AG09309 (cell line): ENCODE results near the gene TBX22.
"Not testable (repeated sequence)": the region's sequence is repeated elsewhere in the genome, so short reads cannot be mapped to it uniquely, and the experiment has no call there.

ENCODE experiments used
- DNase-seq: peaks from one replicate; pipeline ENCODE4 v3.0.0-alpha.2; 2010; ENCODE audit warnings: low read depth
- H3K4me3 ChIP-seq: 2 replicates; pipeline ENCODE4 v1.5.1; 2011; ENCODE audit warnings: mild to moderate bottlenecking, low read depth, low read length, moderate library complexity; ENCODE audit not compliant: control insufficient read depth
- TF ChIP-seq, protein P1 (sequence below): IDR thresholded peaks from 2 replicates; pipeline ENCODE4 v1.5.1; 2011; ENCODE audit warnings: mild to moderate bottlenecking, low read depth, low read length, inconsistent platforms; ENCODE audit not compliant: insufficient read depth, control insufficient read depth; ENCODE audit errors: missing control alignments

The TBX22 gene

DNA sequence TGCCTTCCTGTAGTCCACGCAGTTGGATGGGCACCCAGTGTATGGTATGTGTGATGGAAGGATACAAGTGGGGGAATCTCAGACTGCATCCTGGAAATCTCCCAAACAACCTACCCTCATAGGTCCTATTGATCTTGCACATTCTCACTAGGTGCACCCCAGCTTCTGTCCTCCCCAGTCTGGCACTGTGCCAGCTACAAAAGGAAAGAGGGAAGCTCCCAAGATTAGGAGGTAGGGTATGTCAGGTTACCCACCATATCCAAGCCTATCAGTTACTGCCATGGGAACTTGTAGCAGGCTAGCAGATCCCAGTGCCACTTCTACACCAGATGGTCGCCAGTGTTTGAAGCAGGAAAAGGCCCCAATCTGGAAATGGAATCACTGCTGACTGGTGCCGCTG is 11.6 kb downstream of the TBX22 start:
- TF ChIP-seq, protein P1, sequence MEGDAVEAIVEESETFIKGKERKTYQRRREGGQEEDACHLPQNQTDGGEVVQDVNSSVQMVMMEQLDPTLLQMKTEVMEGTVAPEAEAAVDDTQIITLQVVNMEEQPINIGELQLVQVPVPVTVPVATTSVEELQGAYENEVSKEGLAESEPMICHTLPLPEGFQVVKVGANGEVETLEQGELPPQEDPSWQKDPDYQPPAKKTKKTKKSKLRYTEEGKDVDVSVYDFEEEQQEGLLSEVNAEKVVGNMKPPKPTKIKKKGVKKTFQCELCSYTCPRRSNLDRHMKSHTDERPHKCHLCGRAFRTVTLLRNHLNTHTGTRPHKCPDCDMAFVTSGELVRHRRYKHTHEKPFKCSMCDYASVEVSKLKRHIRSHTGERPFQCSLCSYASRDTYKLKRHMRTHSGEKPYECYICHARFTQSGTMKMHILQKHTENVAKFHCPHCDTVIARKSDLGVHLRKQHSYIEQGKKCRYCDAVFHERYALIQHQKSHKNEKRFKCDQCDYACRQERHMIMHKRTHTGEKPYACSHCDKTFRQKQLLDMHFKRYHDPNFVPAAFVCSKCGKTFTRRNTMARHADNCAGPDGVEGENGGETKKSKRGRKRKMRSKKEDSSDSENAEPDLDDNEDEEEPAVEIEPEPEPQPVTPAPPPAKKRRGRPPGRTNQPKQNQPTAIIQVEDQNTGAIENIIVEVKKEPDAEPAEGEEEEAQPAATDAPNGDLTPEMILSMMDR, result no peak
- DNase-seq, result no peak
- H3K4me3 ChIP-seq, result no peak overlapping the region

DNA sequence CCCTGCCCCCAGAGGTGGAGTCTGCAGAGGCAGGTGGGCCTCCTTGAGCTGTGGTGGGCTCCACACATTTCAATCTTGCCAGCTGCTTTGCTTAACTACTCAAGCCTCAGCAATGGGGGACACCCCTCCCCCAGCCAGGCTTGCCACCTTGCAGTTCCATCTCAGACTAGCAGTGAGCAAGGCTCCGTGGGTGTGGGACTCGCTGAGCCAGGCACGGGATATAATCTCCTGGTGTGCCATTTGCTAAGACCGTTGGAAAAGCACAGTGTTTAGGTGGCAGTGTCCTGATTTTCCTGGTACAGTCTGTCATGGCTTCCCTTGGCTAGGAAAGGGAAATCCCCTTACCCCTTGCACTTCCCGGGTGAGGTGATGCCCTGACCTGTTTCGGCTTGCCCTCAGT is 51.6 kb downstream of the TBX22 start:
- DNase-seq, H3K4me3 ChIP-seq: not testable (repeated sequence)

DNA sequence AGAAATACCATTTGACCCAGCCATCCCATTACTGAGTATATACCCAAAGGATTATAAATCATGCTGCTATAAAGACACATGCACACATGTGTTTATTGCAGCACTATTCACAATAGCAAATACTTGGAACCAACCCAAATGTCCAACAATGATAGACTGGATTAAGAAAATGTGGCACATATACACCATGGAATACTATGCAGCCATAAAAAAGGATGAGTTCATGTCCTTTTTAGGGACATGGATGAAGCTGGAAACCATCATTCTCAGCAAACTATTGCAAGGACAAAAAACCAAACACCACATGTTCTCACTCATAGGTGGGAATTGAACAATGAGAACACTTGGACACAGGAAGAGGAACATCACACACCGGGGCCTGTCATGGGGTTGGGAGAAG is 61.1 kb downstream of the TBX22 start:
- not testable (repeated sequence) for H3K4me3 ChIP-seq, DNase-seq
